Islet of Langerhans (tissue), 1 donor: ENCODE results near the gene BRD4.

Source experiments
- FAIRE-seq: peaks from one replicate; lab custom pipeline; 2011; peaks lifted over from hg19 to GRCh38; lab: Jason Lieb, UNC

The BRD4 gene

DNA sequence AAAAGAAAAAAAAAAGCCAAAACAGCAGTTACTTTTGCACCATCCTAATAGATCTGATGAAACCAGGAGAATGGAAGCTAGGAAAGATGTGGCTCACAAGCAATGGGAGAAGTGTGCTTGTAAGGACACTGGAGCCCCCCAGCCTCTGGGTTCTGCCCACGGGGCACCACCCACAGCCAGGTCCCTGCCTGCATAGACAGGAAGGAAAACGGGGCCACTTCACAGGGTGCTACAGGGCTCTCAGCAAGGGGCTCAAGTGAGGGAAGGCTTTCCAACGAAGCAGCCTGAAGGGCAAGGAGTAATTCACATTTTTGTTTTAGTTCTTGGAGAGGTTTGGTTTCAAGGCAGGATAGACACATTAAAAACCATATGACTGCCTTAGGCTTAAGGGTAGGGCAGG, 42.7 kb downstream of the BRD4 start:
- no peak for FAIRE-seq

DNA sequence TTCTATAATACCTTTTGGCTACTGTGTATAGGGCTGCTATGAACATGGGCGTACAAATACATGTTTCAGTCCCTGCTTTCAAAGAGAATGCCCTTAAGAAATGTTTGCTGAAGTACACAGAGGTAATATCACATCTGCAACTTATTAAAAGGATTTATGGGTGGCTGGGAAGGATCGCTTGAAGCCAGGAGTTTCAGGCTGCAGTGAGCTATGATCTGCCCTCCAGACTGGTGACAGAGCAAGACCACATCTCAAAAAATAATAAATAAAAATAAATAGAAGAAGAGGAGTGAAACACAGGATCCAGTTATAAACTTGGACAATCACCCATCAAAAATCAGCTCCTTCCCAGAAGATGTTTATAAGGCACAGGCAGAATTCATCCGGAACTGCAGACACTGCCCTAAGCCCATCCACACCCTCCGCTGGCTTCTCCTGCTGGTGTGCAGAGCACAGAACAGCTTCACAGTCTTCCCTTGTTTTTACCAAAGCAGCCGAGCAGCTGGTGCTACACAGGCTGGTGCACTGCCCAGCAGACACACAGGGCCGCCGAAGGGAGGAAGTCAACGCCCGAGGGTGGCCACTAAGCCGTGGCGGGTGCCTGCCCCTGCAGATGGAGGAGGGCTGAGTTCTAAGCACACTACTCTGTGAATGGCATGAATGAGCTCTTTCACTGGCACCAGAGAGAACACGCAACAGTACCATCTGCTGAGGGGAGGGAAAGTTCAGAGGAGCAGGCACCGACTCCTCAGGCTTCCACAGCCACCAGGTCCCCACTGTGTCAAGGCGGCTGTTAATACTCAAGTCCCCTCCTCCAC, 44.0 kb downstream of the BRD4 start:
- FAIRE-seq = no peak

- FAIRE-seq = no peak
These were observed 44.8 kb downstream of the BRD4 start for GRCh38 chr19:15287496-15287895.

- no peak for FAIRE-seq
These were observed 45.5 kb downstream of the BRD4 start for GRCh38 chr19:15286688-15287365.

DNA sequence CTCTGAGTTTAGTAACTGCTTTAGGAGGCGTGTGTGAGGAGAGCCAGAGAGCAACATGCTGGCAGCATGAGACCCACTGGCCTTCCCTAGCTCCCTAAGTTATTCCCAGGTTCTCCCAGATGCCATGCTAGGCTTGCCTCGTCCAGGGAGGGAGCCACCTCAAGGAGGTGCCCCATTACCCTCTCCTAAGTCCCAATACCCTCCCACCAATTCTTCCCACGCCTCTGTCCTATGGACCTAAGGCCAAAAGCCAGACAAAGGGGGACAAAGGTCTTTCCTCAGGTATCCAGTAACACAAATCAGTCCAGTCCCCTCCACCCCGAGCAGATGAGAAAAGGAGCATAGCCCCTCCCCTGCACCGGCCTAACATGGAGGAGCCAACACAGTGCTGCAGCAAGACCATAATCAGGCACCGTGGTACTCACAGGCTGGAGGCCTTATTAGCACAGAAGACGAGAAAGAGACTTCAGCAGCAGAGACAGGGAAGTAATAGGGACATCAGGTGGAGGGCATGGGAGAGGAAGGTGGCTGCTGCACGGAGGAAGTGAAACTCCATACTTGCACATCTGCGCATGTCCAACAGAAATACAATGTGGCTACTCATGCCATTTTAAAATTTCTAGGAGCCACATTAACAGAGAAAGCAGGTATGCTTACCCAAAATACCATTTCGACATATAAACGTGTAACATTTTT, 46.3 kb downstream of the BRD4 start:
- FAIRE-seq = no peak

- no peak for FAIRE-seq
These were observed 47.4 kb downstream of the BRD4 start for GRCh38 chr19:15284896-15285295.

- no peak for FAIRE-seq
These were observed 48.2 kb downstream of the BRD4 start for GRCh38 chr19:15284091-15284490.

DNA sequence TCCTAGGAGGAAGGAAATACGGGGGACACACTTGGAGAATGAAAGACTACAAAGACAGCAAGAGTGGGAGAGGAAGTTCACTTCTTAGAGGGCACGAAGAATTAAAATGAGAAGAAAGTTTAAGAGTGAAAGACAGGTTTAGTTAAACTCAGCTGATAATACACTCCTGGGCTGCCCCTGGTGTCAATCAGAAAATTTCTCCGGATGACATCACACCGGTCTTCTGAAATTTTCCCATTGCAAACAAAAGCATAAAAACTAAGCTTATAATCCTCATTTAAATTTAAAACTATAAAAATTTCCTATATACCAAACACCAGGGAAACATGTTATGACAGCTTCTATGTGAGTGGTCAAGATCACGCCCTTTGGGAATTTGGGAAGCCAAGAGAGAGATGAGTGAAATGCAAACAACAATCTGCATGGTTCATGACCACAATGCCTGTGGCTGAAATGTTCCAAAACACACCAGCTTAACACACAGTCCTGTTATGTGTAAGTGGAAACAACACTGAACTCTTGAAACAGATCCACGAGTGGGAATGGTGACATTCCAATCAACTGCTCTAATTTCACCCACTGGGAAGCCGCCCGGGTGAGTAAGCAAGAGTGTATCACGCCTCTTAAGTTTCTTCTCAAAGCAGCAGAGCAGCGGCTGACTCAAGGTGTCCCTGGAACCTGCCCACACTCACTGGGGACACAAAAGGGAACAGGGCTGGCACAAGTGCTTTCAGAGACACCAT, 49.0 kb downstream of the BRD4 start:
- FAIRE-seq = no peak

DNA sequence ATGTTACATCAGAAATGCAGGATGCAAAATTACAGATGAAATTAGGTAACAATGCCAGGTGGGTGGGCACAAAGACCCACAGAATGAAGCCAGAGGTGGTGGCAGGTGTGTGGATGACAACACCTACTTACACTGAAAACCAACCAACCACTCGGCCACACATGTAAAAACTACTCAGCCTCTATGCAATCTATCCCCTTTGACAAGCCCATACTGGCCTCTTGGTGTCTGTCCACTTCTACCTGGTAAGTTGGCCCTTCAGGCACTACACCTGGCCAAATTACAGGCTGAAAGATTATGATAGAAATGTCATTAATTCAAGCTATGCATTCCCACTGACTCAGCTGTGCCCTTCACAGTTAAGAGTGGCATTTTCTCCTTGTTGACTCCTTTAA, 50.0 kb downstream of the BRD4 start:
- FAIRE-seq = no peak

DNA sequence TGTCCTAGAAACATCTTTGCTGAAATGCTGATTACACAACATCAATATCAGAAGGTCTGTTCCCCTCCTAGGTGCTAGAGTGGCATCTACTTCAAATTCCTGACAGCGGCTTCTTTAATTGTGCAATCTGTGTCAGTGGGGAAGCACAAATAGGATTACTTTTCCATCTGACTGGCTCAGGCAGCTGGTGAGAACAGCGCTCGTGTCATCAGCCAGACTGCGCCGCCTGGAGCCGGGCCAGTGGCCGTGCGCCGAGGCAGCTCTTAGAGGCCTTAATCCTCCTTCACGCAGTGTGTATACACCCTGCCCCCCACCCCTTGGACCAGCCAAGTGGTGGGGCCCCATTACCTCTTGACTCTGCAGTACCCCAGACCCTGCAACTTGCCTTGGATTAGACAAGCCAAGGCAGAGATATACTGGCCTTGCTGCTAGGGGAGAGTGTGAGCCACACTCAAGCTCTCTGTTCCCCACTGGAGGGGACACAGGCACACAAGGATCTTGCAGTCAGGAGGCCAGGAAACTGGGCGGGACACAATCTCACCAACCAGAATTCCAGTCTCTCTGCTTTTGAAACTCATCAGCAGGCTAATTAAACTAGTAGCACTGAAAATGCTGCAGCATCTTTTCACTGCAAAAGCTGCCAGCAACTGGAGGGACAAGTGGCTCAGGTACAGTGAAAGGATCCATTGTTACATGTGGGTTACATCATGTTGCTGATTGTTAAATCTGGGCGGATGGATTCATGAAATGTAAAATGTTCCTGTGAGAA, 51.2 kb downstream of the BRD4 start:
- FAIRE-seq = peak; percentile 86

DNA sequence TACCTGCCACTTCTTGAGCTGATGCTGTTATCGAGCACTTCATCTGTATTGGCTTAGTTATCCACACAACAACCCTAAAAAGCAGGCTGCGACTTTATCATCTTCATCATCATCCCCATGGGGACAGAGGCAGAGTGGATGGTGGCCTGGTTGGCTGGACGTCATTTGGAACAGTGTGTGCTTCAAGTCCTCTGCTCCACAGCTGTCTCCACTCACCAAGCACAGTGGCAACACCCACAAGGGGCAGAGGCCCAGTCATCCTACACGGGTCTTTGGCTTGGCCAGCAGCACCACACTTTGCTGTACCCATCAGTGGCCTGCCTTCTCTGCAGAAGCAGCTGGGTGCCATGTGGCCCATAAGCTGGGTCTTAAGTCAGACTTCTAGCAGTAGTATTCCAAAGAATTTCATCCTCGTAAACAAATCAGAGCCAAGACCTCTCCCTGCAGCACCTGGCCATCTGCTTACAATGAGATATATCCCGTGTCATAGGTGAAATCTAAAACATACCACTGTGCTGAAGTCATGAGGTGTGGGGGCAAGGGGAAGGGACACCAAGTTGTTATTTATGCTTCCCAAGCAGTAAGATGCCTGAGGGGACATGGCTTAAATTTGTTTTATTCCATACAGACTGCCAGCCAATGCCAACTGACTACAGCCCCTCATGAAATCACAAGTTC, 52.2 kb downstream of the BRD4 start:
- no peak for FAIRE-seq

- no peak for FAIRE-seq
These were observed 52.9 kb downstream of the BRD4 start for GRCh38 chr19:15279326-15279904.

GRCh38 chr19:15276620-15277215, 55.6 kb downstream of the BRD4 start:
- no peak for FAIRE-seq

GRCh38 chr19:15274477-15274876, 57.9 kb downstream of the BRD4 start:
- no peak for FAIRE-seq

DNA sequence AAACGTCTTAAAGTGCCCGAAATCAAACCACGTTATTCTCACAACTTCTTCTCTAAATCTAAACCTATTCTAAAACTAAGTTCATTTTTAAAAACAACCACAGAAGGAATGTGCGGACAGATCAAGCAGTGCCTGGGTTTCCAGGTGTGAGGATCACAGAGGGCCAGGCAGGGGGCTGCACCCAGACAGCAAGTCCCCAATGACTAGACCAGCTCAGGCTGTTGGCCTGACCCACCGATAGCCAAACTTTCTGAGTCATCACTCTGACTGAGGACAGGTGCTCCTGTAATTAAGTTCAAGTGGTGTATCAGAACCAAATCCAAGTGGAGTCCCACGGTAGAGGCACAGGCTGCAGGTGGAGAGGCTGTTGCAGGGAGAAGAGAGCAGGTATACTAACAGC, 62.5 kb downstream of the BRD4 start:
- FAIRE-seq = no peak

- no peak for FAIRE-seq
These were observed 63.4 kb downstream of the BRD4 start for GRCh38 chr19:15268928-15269253.

DNA sequence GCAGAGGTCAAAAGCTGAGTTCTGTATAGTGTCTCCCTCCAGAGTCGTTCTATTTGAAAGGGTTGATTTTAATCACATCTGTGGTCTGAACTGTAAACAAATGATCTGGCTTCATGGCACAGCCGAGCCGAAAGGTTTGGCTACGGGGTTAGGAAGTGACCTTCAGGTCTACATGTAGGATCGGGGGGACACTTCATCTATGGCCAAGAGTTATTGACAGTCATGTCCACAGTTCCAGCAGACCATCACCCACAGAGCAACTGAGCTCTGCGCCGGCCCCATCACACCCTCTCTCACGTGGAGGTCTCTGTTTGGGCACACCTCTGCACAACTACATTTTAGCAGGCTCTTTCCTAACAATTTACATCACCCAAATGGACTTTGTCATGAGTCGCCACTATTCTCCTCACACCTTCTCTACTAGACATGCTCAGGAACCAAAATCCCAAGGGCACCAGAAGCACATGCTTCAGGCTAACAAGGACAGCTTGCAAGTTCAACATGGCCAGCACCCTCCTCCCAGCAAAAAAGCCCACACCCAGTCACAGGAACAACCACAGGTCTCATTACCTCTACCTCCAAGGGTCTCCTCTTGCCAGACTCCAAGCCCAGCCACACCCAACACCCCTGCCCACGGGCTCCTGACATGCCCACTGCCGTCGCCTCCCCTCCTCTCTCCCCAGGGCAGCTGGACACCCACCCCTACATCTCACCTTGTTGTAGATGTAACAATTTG, 64.0 kb downstream of the BRD4 start:
- no peak for FAIRE-seq

GRCh38 chr19:15266683-15267082, 65.7 kb downstream of the BRD4 start:
- no peak for FAIRE-seq

GRCh38 chr19:15265850-15266248, 66.5 kb downstream of the BRD4 start:
- no peak for FAIRE-seq
